NT2/D1 (cell line): ENCODE results near the gene ARFGAP2.

Experiments used
- YY1 ChIP-seq: IDR thresholded peaks from 2 replicates; pipeline ENCODE4 v1.6.1; 2011; ENCODE audit not compliant: insufficient read length, insufficient read depth
- ZNF274 ChIP-seq: IDR thresholded peaks from 2 replicates; pipeline ENCODE4 v1.6.1; 2011; ENCODE audit warnings: mild to moderate bottlenecking, low read depth, low read length

DNA sequence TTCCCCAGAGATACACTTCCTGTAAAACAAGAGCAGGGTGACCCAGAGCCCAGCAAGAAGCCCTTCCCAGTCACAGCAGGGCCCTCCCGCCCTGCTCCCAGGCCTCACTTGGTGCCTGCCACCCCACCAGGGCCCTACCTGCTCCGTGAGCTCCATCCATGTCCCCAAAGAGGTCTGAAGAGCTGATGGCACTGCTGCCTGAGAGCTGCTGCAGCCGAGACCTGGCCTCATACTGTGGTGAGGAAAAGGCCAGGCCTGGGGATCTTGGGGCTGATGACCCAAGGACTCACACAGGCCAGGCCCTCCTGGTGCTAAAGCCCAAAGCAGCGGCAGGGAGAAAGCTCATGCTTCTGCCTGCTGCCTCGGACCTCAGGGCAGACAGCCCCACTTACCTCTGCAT, 10.3 kb downstream of the ARFGAP2 start:
- TF ChIP-seq ZNF274: no peak
- TF ChIP-seq YY1: no peak
